HG03342 (cell line): ENCODE results near the gene TCF7L1.

ENCODE experiments used
- ATAC-seq: cut with Tn5 transposase; IDR thresholded peaks from one replicate; pipeline ENCODE4 v1.9.1; 2021; ENCODE audit warnings: mild to moderate bottlenecking, moderate library complexity; ENCODE audit not compliant: unreplicated experiment

TCF7L1 gene

GRCh38 chr2:85273738-85274731, 140.8 kb downstream of the TCF7L1 start:
- ATAC-seq: no peak

- ATAC-seq: no peak
Observed at GRCh38 chr2:85275984-85276540, 142.9 kb downstream of the TCF7L1 start.

GRCh38 chr2:85276571-85277118, 143.5 kb downstream of the TCF7L1 start:
- no peak for ATAC-seq

GRCh38 chr2:85277416-85278158, 144.4 kb downstream of the TCF7L1 start:
- no peak for ATAC-seq

GRCh38 chr2:85278361-85278760, 145.2 kb downstream of the TCF7L1 start:
- no peak for ATAC-seq

GRCh38 chr2:85281553-85281952, 148.4 kb downstream of the TCF7L1 start:
- ATAC-seq: no peak

GRCh38 chr2:85282914-85283313, 149.7 kb downstream of the TCF7L1 start:
- ATAC-seq: no peak

GRCh38 chr2:85283641-85284040, 150.4 kb downstream of the TCF7L1 start:
- ATAC-seq: no peak

- ATAC-seq: no peak
Observed at GRCh38 chr2:85286918-85287317, 153.7 kb downstream of the TCF7L1 start.

GRCh38 chr2:85287721-85288120, 154.5 kb downstream of the TCF7L1 start:
- ATAC-seq: no peak

- ATAC-seq: no peak
Observed at GRCh38 chr2:85288244-85288725, 155.1 kb downstream of the TCF7L1 start.

- ATAC-seq: no peak
Observed at GRCh38 chr2:85291425-85292023, 158.3 kb downstream of the TCF7L1 start.

- ATAC-seq: no peak
Observed at GRCh38 chr2:85302121-85302520, 168.9 kb downstream of the TCF7L1 start.

GRCh38 chr2:85303780-85304531, 170.8 kb downstream of the TCF7L1 start:
- ATAC-seq: no peak

- no peak for ATAC-seq
Observed at GRCh38 chr2:85307527-85307897, 174.3 kb downstream of the TCF7L1 start.

- ATAC-seq: no peak
Observed at GRCh38 chr2:85308201-85308600, 175.0 kb downstream of the TCF7L1 start.

GRCh38 chr2:85308896-85309555, 175.8 kb downstream of the TCF7L1 start:
- ATAC-seq: no peak

- no peak for ATAC-seq
Observed at GRCh38 chr2:85309699-85310321, 176.6 kb downstream of the TCF7L1 start.

GRCh38 chr2:85310330-85310729, 177.1 kb downstream of the TCF7L1 start:
- ATAC-seq: no peak
